Activated CD4-positive, CD25-positive, alpha-beta regulatory T cell treated with anti-CD3 and anti-CD28 coated beads, Interleukin-2, amount 50 U/mL, for 16 hours (primary cell): Measurements from ENCODE around the gene THAP3.
"Not testable (repeated sequence)": the region's sequence is repeated elsewhere in the genome, so short reads cannot be mapped to it uniquely, and the experiment has no call there.

Experiments
- DNase-seq: peaks from one replicate; pipeline ENCODE4 v3.0.0-alpha.2; 2020; ENCODE audit warnings: low read depth, low spot score

THAP3 gene

DNA sequence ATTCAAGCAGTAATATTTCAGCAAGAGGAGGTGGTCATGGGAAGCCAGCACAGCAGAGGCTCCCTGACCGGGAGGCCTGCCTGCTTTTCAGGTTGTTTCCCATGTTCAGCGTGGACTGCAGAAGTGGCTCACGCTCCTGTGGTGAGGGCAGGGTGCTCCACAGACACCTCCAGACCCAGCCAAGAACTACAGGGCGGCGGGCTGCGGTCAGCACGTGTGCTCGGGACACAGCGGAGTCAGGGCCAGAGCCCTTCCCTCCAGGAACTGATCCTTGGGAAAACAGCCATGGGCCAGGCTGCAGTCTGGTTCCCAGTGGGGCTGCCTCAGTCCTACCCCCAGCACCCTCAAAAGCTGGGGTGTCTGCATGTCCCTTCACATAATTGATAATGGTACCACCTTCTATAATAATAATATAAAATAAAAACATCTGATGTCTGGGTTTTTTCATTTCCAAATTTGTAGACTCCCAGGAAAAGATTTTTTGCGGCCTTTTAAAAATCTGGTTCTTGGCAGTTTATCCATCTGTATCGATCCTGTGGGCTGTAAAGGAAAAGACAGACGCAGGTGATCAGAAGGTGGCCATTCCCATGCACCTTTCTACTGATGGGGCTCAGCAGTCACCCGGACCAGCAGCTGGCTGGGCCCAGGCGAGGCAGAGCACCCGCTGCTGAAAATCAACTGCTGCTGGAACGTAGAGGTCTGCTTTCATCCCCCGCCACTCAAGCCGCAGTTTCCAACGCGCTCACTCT lies 10.7 kb downstream of the THAP3 start:
- DNase-seq = no peak

DNA sequence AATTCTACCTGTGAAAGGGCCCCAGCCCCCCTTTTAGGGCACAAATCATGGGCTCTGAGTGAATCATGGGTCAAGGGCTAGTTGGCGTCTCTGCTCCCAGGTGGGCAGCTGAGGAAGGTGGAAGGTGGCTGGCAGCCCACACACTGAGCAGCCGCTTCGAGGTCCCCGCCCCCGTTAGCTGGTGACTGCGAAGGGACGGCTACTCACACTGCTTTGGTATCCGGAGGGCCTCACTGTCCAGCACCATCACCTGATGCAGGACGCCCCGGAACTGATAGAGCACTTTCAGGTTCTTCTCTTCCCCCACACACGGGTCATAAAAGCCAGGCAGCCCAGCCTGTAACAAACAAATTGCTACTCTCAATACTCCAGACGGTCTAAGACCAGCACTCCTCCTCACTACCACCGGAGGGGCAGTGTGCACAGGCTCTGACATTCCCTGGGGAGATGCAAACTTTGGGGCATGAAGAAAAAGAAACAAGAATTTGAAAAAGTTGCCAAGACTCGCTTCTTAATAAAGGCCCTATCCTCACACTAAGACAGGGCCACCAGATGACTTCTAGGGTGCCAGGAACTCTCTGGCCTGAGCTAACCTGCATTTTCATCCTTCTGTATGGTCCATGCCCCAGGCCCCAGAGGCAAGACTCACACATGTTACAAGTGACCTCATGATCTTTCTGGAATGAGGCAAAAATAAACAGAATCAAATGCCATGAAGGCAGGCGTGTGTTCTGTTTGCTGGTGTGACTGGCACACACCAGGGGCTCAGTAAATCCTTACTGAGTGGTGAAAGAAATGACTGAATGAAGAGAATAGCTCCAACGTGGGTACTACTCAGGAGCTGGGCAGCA lies 11.5 kb downstream of the THAP3 start:
- DNase-seq = no peak

DNA sequence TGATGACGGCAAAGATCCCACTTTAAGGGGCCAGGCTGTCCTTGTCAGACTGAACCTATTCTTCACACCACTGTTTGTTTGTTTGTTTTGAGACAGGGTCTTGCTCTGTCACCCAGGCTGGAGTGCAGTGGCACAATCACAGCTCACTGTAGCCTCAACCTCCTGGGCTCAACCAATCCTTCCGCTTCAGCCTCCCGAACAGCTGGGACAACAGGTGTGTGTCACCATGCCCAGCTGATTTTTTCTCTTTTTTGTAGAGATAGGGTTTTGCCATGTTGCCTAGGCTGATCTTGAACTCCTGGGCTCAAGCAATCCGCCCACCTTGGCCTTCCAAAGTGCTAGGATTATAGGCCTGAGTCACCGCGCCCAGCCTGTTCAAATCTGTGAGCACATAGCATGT lies 12.1 kb downstream of the THAP3 start:
- DNase-seq = not testable (repeated sequence)

DNA sequence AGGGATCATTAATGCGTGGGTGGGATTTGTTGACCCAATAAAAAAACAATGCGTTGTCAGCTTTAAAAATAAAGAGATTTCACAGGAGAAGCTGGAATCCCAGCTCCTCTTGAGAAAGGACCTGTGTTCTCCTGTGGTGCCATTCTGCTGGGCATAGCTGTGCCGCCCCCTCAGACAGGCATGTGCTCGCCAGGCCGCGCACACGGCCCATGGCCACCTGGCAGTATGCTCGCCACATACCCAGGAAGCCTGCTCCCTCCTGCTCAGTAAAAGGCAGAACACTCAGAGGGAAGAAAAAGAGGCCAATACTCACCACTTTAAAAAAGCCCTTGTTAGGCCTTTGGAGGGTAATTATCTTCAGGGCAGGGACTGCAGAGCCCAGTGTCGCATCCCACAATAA lies 13.1 kb downstream of the THAP3 start:
- DNase-seq = no peak

DNA sequence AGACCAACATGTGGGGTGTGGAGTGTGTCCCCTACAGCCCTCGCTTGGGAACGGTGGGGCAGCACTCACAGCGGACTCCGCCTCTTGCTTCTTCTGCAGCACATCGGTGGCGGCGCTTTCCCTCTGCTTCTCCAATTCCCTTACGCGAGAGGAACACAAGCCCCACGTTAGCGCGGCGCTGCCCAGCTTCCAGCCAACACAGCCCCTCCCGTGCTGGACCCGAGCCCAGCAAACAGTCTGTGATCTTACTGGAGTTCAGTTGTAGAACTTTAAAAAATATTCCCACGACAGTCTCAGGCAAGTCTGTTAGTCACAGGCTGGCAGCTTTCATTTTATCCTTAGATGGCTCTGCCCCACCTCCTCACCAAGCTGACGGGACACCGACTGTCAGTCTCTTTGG lies 13.6 kb downstream of the THAP3 start:
- DNase-seq = no peak

DNA sequence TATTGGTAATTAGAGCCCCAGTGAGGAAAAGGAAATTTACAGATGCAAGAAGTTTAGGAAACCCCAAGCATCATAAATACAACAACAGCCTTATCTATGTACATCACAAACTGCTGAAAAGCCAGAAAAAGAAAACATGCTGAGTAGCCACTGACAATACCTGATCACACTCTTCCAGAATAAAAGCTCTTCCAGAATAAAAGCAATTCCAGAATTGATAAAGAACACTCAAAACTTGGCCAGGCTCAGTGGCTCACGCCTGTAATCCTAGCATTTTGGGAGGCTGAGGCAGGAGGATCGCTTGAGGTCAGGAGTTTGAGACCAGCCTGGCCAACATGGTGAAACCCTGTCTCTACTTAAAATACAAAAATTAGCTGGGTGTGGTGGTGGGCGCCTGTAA lies 16.2 kb downstream of the THAP3 start:
- DNase-seq = not testable (repeated sequence)

DNA sequence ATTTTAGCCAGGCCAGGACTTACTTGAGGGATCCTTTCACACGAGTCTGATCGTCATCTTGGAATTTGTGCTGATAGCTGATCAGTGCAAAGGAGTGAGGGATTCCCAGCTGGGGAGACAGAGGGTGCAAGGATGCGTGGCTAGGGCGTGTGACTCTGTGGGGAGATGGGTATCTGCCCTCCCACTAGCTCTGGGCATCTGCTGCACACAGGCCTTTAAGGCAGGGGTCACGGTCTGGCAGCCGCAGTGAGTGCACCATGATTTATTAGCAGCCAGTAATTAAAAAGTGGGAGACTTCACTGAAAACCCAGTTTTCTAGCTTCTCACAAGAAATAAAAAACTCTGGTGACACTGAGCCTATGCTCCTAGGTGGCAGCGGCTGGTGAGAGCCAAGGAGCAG lies 20.4 kb downstream of the THAP3 start:
- DNase-seq = no peak

DNA sequence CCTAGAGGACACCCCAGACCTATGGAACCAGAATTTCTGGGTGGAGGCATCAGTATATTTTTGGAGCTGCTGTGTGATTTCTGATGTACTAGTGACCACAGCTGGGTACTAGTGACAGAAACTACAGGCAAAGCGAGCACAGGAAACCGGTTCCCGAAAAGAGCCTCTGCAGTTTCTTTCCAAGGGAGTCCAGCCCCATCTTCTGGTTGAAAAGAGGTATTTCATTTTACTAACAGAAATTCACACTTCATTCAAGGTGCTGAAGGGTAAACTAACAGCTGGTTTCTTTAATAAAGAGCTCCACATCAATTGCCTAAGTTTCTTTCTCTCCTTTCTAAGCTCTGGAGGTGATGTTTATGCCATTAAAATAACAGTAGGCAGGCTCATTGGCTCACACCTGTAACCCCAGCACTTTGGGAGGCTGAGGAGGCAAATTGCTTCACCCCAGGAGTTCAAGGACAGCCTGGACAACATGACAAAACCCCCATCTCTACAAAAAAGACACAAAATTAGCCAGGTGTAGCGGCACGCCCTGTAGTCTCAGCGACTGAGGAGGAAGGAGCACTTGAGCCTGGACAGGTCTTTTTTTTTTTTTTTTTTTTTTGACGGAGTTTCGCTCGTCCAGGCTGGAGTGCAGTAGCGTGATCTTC lies 22.0 kb downstream of the THAP3 start:
- DNase-seq = no peak

DNA sequence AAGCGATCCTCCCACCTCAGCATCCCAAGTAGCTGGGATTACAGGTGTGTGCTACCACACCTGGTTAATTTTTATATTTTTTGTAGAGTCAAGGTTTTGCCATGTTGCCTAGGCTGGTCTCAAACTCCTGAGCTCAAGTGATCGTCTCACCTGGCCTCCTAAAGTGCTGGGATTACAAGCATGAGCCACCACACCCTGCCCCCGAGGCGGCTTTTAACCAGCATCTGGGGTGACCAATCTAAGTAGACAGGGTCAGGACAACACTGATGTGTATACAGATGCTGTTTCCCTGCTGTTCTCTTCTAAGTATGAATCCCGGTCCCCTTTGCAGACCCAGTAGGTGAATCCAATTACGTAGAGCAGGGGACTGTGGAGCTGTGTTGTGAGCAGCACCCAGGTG lies 23.9 kb downstream of the THAP3 start:
- no peak for DNase-seq

DNA sequence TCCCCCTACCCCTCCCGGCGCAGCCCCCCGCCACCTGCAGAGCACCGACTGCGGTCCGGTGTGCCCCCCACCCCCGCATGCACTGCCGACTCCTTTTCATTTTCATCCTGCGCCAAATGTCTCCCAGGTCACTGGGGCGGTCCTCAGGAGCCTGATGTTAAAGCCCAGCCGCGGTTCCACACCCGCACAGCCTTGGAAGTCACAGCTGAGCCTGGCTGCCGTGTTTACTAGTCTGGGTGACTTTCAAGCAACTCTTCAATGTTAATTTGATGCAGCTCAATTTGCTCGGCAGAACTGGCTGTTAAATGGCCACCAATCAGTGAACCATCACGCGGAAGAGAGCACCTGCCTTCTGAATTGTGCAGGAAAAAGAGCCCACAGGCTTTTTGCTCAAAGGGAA lies 27.2 kb downstream of the THAP3 start:
- no peak for DNase-seq

DNA sequence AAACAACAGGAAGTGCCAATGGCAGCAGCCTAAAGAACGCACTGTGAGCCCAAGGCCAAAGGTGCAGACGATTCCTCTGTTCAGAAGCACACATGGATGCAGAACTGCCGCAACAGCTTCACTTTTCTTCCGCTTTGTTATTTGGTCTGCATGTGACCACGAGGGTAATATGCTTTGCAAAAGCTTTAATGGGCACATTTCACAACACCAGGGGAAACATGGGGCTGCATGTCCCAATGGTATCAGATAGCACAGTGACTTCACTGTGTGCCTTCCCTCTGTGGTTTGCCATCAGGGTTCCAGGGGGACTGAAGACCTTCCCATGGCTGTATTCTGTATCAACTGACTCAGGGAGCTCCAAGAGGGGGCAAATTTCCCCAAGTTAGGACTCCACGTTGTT lies 28.3 kb downstream of the THAP3 start:
- DNase-seq = no peak

DNA sequence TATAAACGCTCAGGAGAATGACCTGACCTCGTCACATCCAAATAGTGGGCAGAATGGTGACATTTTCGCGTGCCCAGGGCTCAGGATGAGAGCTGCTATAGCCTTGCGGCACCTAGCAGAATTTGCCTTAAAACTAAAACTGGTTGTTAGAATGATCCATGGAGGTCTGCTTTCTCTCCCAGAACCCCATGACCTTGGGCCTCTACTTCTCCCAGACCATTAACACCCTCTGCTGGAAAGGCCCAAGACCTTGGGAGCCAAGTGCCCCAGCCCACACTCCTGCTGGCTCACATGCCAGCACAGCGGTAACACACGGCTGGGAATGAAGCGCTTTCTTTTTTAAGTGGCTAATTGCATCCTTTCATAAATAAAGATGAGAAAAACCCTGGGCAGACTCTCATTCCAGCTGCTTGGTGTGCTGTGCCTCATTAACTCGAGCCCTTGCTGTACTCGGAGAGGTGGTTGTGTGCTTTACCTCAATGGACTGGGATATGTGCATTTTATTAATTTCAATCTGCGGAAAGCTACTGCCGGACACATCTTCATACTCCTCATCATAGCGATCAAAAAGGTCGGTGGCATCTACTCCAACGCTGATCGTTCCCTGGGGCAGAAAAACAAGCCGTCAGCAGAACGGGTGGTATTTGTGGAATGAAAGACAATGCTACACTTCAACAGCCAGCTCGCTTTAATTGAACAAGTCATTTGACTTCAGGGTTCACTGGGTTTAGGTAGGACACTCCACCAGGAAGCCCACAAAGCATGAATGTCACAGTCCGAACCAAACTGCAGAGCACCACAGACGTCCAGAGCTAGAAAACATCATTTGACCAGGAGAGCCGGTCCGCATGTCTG lies 29.0 kb downstream of the THAP3 start:
- DNase-seq = no peak

DNA sequence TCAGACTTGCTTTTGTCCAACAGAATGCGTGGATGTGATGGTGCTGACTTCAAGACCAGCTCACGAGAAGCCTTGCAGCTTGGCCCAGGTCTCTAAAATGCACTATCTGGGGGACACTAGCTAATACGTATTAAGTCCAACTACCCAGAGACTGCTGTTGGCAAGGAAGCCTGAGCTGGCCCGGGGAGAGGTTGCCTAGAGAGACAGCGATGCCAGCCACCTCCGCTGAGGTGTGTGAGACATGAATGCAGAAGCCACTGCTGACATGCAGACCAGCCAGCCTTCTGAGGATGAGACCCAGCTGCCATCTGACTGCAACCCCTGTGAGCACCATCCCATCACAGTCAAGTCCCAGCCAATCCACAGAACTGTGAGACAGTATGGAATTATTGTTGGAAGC lies 32.5 kb downstream of the THAP3 start:
- DNase-seq = no peak

DNA sequence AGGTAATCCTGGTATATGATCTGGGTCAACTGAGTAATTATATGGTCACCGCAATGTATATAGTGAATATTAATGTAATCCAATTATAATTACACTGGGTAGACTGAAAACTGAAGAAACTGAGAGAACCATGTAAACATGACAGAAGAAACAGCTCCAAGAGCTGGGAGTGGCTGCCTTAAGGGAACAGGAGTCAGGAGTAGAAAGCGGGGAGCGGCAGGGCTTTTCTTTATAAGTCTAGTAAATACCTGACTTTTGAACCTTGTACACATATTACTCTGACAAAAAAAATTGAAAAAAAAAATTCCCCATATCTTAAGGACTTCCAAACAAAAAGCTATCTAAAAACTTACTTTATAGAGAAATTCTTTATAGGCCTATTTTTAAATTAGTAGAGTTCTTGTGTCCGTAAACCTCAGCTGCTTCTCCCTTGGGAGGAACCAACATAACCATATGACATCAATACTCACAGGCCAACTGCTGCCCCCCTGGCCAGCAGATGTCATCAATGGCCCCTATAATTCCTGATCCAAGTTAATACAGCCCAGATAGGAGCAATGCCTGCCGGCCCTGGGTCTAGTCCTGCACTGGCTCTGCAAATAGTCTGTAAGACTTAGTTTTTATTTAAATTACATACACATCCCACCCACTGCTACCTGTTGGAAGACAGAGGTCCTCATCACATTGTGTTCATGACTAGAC lies 33.8 kb downstream of the THAP3 start:
- no peak for DNase-seq

DNA sequence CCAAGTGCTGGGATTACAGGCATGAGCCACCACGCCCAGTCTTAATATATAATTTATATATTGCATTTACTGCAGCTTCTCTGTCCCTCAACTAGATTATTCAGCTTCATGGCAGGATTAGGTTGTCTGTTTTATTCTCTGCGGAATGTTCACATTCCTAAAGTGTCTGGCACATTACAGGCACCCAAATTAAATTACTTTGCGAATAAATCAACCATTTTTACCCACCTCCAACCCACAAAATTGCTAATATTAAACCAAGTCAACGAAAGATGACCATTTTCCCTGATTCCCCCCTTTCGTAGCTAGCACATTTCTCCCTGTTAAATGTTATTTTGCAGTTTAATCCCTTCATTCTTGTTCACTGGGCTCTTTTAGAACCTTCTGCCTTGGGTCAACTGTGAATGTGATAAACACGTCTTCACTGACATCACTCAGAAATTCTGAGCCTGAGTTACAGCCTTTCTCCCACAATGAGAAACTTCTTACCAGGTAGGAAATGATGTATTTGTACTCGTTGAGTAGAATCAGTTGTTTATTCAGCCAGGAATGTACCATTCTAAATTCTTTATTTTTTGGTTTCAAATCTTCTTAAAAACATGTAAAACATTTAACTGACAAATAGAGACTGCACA lies 35.9 kb downstream of the THAP3 start:
- DNase-seq = no peak

DNA sequence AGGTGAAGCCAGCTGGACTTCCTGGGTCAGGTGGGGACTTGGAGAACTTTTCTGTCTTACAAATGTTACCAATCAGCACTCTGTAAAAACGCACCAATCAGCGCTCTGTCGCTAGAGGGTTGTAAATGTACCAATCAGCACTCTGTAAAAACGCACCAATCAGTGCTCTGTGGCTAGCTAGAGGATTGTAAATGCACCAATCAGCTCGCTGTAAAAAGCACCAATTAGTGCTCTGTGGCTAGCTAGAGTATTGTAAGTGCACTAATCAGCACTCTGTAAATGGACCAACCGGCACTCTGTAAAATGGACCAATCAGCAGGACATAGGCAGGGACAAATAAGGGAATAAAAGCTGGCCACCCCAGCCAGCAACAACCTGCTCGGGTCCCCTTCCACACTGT lies 37.8 kb downstream of the THAP3 start:
- DNase-seq = not testable (repeated sequence)

DNA sequence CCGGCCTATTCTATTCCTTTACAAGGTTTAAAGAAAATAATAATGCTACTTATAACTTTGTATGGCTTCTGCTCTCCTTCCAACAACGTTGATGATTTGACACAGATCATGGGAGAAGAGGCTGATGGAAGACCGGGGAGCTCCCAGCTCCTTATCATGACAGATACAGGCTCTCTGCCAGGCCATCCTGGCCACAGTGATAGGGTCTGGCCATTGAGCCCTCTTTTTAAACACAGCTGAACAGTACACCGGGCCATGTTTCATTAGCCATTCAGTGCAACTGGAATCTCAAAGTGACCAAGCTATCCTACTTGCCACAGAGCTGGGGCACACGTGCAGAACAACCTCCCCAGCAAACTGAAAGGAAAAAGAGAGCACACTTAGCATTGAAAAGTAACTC lies 42.0 kb downstream of the THAP3 start:
- DNase-seq = no peak

DNA sequence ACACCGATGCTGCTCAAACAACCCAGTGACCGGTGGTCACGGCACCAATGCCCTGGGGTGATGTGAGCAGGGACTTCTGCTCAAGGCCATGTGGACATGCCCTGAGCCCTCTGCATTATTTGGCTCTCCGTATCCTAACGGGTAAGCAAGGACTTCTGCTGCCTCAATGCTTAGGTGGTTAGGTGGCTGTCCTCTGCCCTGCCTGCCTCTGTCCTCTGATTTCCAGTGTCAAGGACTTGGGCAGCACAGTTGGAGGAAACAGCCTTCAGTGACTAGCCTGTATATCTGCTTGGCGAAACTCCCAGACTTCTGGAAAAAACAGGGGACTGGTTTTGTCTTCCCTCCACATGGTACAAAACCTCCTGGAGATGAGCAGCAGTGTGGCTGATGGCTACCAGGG lies 42.5 kb downstream of the THAP3 start:
- DNase-seq = no peak

DNA sequence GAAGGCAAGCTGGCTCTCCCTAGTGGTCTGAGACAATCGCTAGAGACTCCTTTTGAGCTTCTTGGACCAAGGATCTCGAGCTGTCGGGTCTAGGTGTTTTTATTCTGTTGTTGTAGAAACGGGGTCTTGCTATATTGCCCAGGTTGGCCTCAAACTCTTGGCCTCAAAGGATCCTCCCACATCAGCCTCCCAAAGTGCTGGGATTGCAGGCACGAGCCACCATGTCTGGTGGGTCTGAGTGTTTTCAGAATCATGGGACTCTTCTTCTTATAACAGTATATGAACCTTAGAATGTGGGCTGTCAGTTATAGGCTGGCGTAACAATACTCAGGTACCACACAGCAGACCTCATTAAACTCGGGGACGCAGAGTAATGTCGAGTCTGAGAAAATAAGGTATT lies 43.8 kb downstream of the THAP3 start:
- no peak for DNase-seq

DNA sequence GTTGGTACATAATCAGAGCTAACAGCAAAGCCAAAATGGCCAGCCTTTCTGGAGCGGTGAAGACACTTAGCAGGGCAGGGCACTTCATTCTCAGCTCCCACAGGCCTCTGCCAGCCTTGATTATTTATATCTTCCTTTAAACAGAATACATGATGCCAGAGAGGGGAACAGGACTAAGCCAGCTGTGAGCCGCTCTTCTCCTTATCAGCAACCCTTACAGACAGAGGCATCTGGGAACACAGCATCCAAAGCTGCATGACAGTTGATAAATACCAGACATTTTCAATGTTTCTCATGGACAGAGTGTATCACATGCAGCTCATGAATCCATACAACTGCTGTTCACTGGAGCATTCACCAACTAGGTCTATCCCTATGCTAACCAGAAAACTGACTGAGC lies 47.9 kb downstream of the THAP3 start:
- DNase-seq = no peak
